Cardiac fibroblast (primary cell): ENCODE results near the gene PLAAT2.
"Not testable (repeated sequence)": the region's sequence is repeated elsewhere in the genome, so short reads cannot be mapped to it uniquely, and the experiment has no call there.

Source experiments
- DNase-seq, 2 donors: peaks; one replicate each; pipeline versions ENCODE4 v3.0.0 to v3.0.0-alpha.2; 2010; ENCODE audit warnings: low read depth in 2 of 2
- H3K4me3 ChIP-seq, 2 donors: replicated peaks in 1 of 2; 1 replicate in 1 of 2; 2 replicates in 1 of 2; pipeline ENCODE4 v1.5.1; 2011; ENCODE audit warnings: low read depth in 2 of 2, low read length in 2 of 2, mild to moderate bottlenecking in 2 of 2, moderate library complexity in 1 of 2
- CTCF ChIP-seq: IDR thresholded peaks from one replicate; pipeline ENCODE4 v1.5.1; 2011; ENCODE audit warnings: low read depth, mild to moderate bottlenecking, low read length, inconsistent platforms

PLAAT2 gene

GRCh38 chr11:63534076-63534475 is 29.1 kb downstream of the PLAAT2 start:
- no peak for TF ChIP-seq CTCF
- no peak overlapping the region for H3K4me3 ChIP-seq
- no peak for DNase-seq

- TF ChIP-seq CTCF: no peak
- DNase-seq: no peak
- no peak overlapping the region for H3K4me3 ChIP-seq
These were observed 30.2 kb downstream of the PLAAT2 start for GRCh38 chr11:63532799-63533475.

GRCh38 chr11:63532117-63532516 is 31.1 kb downstream of the PLAAT2 start:
- H3K4me3 ChIP-seq: no peak overlapping the region
- TF ChIP-seq CTCF: no peak
- DNase-seq: no peak

GRCh38 chr11:63531074-63531792 is 31.9 kb downstream of the PLAAT2 start:
- not testable (repeated sequence) for H3K4me3 ChIP-seq
- peak; percentile 89 to 97 for DNase-seq

GRCh38 chr11:63530021-63530420 is 33.2 kb downstream of the PLAAT2 start:
- H3K4me3 ChIP-seq: no peak overlapping the region
- TF ChIP-seq CTCF: no peak
- DNase-seq: no peak

- not testable (repeated sequence) for DNase-seq, H3K4me3 ChIP-seq
These were observed 33.8 kb downstream of the PLAAT2 start for GRCh38 chr11:63529373-63529772.

- H3K4me3 ChIP-seq, DNase-seq: not testable (repeated sequence)
These were observed 34.4 kb downstream of the PLAAT2 start for GRCh38 chr11:63528729-63529278.

- not testable (repeated sequence) for H3K4me3 ChIP-seq, DNase-seq
These were observed 35.0 kb downstream of the PLAAT2 start for GRCh38 chr11:63528156-63528555.

GRCh38 chr11:63527667-63528066 is 35.5 kb downstream of the PLAAT2 start:
- no peak for TF ChIP-seq CTCF
- H3K4me3 ChIP-seq: no peak overlapping the region

More at GRCh38 chr11:63527667-63528066, 35.5 kb downstream of the PLAAT2 start:
- DNase-seq: no peak
